Mammary epithelial cell (primary cell): ENCODE data around the gene GGA1.

Experiments used
- EZH2 ChIP-seq: IDR thresholded peaks from 2 replicates; pipeline ENCODE4 v1.6.1; 2012; ENCODE audit warnings: low read length, inconsistent platforms, borderline replicate concordance
- TF ChIP-seq, protein P1 (sequence below), 2 donors: IDR thresholded peaks in 1 of 2; conservative IDR thresholded peaks in 1 of 2; 2 replicates each; pipeline ENCODE4 v1.5.1; 2011 to 2012; ENCODE audit warnings: inconsistent platforms in 2 of 2, low read length in 2 of 2, mild to moderate bottlenecking in 2 of 2, control low read depth in 1 of 2, low read depth in 1 of 2; ENCODE audit not compliant: insufficient read depth in 1 of 2; ENCODE audit errors: extremely low read depth in 1 of 2

DNA sequence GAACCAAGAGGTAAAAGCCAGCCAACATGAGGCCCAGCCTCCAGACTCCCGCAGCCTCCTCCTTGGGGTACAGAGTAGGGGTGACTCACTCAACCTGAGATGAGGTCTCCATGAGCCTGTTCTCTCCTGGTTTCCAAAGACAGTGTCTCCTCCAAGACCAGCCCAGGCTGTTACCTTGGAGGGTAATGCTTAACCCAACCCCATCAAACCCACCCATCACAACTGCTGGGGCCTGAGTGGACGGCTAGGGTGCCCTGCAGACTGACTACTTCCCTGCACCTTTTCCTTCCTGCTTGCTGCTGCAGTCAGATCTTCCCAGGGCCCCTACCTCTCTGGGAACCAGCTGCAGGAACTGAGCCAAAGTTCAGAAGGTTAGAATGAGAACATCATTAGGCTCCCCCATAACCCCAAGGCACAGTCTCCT, 72.4 kb downstream of the GGA1 start:
- TF ChIP-seq, protein P1, sequence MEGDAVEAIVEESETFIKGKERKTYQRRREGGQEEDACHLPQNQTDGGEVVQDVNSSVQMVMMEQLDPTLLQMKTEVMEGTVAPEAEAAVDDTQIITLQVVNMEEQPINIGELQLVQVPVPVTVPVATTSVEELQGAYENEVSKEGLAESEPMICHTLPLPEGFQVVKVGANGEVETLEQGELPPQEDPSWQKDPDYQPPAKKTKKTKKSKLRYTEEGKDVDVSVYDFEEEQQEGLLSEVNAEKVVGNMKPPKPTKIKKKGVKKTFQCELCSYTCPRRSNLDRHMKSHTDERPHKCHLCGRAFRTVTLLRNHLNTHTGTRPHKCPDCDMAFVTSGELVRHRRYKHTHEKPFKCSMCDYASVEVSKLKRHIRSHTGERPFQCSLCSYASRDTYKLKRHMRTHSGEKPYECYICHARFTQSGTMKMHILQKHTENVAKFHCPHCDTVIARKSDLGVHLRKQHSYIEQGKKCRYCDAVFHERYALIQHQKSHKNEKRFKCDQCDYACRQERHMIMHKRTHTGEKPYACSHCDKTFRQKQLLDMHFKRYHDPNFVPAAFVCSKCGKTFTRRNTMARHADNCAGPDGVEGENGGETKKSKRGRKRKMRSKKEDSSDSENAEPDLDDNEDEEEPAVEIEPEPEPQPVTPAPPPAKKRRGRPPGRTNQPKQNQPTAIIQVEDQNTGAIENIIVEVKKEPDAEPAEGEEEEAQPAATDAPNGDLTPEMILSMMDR (conservative IDR thresholded peaks at IDR 0.05 in 1 of 2, IDR thresholded peaks at IDR 0.05 in 1 of 2; ENCODE audit: extremely low read depth in 1 of 2, insufficient read depth in 1 of 2, low read depth in 1 of 2, low read length in 2 of 2): no peak
- no peak for TF ChIP-seq EZH2
